ENCODE results near the gene GDPD4.

GDPD4 gene

DNA sequence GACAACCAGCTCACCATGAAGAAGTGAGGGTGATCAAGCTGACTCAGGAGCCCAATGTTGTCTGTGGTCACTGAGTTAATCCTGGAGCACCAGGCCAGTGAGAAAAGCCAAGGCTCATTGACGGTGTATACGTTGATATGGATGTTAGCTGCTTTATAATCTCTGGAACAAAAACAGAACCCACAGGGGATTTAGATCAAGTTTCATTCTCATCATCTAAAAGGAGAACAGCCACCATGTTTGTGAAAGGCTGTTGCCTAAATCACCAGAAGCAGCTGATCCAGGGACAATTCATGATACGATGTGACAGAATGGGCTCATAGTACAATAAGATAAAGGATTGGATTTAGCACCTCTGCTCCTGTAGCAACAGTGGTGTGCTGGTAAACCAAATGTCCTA lies 68.5 kb downstream of the GDPD4 start:
- H3K9me3 ChIP-seq (ENCODE audit: severe bottlenecking) = no peaks in the 10 kb centered on the region
- H3K36me3 ChIP-seq = no peaks in the 10 kb centered on the region
- peak; percentile 46 for DNase-seq
- H3K27me3 ChIP-seq (ENCODE audit: insufficient read depth, low read depth, severe bottlenecking) = no peaks in the 10 kb centered on the region
- H3K4me3 ChIP-seq (ENCODE audit: low read depth, low read length) = no peak overlapping the region
- TF ChIP-seq, protein P1, sequence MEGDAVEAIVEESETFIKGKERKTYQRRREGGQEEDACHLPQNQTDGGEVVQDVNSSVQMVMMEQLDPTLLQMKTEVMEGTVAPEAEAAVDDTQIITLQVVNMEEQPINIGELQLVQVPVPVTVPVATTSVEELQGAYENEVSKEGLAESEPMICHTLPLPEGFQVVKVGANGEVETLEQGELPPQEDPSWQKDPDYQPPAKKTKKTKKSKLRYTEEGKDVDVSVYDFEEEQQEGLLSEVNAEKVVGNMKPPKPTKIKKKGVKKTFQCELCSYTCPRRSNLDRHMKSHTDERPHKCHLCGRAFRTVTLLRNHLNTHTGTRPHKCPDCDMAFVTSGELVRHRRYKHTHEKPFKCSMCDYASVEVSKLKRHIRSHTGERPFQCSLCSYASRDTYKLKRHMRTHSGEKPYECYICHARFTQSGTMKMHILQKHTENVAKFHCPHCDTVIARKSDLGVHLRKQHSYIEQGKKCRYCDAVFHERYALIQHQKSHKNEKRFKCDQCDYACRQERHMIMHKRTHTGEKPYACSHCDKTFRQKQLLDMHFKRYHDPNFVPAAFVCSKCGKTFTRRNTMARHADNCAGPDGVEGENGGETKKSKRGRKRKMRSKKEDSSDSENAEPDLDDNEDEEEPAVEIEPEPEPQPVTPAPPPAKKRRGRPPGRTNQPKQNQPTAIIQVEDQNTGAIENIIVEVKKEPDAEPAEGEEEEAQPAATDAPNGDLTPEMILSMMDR (IDR thresholded peaks at IDR 0.05; ENCODE audit: low read depth, low read length) = no peak
- no peak overlapping the region for H3K27ac ChIP-seq

DNA sequence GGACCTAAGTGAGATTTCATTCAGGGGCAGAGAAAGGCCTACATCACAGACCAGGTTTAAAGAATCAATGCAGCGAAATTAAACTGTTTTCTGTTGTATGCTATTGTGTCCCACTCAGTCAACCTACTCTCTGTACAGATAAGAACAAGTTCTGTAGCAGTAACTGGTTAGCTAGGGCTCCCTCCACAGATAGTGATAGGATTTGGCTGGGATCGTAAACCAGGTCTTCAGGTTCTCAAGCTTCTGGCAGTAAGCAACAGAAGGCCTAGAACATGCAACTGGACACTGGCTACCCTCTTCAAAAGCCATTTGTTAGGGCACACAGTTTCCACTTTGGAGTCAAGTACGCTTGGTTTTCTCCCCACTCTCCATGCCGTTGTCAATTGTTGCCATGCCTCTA lies 69.2 kb downstream of the GDPD4 start:
- H3K27me3 ChIP-seq (ENCODE audit: insufficient read depth, low read depth, severe bottlenecking) = no peaks in the 10 kb centered on the region
- TF ChIP-seq, protein P1 (IDR thresholded peaks at IDR 0.05; ENCODE audit: low read depth, low read length) = no peak
- no peak for DNase-seq
- H3K36me3 ChIP-seq = peaks cover under 1% of the 10 kb centered on the region; the same call in 1 of the 2 replicates
- H3K4me3 ChIP-seq (ENCODE audit: low read depth, low read length) = no peak overlapping the region
- no peak overlapping the region for H3K27ac ChIP-seq
- H3K9me3 ChIP-seq (ENCODE audit: severe bottlenecking) = no peaks in the 10 kb centered on the region

DNA sequence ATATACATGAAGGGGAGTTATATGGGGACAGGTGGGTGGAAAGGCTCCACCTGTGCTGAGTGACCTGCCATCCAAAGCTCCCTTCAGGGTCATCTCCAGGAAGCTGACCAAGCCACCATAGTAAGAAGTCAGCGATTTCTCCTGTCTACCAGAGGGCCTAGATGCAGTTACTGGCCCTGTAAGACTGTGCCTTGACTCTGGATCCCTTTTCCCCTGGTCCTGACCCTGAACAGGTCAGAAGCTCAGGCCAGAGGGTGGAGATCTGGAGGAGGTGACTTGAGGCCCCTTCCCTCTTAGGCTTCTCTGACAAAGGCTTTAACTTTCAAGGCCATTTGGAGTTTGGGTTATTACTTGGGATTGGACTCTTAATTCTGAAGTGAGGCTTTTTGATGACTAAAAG lies 69.7 kb downstream of the GDPD4 start:
- H3K27me3 ChIP-seq (ENCODE audit: insufficient read depth, low read depth, severe bottlenecking) = no peaks in the 10 kb centered on the region
- no peak overlapping the region for H3K27ac ChIP-seq
- TF ChIP-seq, protein P1 (IDR thresholded peaks at IDR 0.05; ENCODE audit: low read depth, low read length) = no peak
- no peaks in the 10 kb centered on the region for H3K9me3 ChIP-seq (ENCODE audit: severe bottlenecking)
- peaks cover 5% of the 10 kb centered on the region for H3K36me3 ChIP-seq
- DNase-seq = no peak
- no peak overlapping the region for H3K4me3 ChIP-seq (ENCODE audit: low read depth, low read length)

DNA sequence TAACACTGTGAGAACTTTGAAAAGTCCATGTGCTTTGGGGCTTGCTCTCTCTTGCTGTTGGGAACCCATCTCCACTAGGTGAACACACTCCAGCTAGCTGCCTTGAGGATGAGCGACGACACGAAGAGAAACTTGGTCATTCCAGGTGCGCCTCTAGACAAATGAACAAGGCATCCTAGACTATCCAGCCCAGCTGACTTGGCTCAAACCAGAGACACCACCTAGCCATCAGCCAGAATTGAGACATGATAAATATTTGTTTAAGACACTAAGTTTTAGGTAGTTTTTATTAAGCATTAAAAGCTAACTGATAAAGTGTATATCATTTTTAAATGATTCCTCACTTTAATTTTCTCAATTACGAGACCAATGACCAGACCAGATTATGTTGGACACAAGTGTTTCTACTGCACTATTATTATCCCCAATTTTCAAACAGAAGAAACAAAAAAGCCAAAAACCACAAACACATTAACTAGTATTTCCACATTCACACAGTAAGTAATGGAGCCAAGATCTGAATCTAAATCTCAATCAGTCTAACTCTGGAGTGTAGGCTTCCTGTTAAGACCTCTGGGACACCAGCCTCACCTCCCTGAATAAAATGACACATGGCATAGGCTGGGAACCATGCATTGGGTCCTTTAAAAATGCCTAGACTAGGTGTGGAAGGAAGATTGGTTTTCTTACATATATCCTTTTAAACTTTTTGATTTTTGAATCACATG lies 70.4 kb downstream of the GDPD4 start:
- TF ChIP-seq, protein P1 (IDR thresholded peaks at IDR 0.05; ENCODE audit: low read depth, low read length) = no peak
- peaks cover 5% of the 10 kb centered on the region for H3K9me3 ChIP-seq (ENCODE audit: severe bottlenecking)
- H3K27ac ChIP-seq = peak overlapping the region; percentile 54
- no peak overlapping the region for H3K4me3 ChIP-seq (ENCODE audit: low read depth, low read length)
- DNase-seq = no peak
- no peaks in the 10 kb centered on the region for H3K27me3 ChIP-seq (ENCODE audit: insufficient read depth, low read depth, severe bottlenecking)
- H3K36me3 ChIP-seq = peaks cover 13% of the 10 kb centered on the region

DNA sequence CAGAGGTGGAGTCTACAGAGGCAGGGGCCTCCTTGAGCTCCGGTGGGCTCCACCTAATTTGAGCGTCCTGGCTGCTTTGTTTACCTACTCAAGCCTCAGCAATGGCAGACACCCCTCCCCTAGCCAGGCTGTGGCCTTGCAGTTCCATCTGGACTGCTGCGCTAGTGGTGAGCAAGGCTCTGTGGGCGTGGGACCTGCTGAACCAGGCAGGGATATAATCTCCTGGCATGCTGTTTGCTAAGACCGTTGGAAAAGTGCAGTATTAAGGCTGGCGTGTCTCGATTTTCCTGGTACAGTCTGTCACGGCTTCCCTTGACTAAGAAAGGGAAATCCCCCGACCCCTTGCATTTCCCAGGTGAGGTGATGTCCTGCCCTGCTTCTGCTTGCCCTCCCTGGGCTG lies 77.7 kb downstream of the GDPD4 start:
- TF ChIP-seq, protein P1 (IDR thresholded peaks at IDR 0.05; ENCODE audit: low read depth, low read length) = no peak
- Histone ChIP-seq H3K4me3 (ENCODE audit: low read depth, low read length) (no peak overlapping the region), H3K36me3 (peaks cover 47% of the 10 kb centered on the region), H3K27ac (peak overlapping the region; percentile 87), H3K27me3 (ENCODE audit: insufficient read depth, low read depth, severe bottlenecking) (no peaks in the 10 kb centered on the region), H3K9me3 (ENCODE audit: severe bottlenecking) (peaks cover 5% of the 10 kb centered on the region)
- peak; percentile 89 for DNase-seq

DNA sequence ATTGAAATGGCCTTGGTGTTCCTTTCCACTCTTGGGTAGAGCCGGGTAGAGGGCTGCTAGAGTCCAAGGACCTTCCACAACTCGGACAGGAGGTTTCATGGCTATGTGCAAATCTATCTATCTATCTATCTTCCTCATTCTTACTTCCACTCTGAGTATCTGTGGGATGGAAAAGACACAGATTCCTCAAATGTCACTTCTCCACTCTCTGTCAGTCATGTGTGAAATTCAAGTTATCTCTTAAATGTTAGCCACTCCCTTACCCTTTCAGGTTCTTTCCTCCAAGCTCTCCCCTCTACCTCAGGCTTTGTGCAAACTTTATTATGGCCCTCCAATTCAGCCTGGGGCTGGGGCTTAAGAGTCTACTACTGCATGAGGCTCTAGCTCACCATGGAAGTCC lies 84.3 kb downstream of the GDPD4 start:
- Histone ChIP-seq H3K27ac (no peak overlapping the region), H3K4me3 (ENCODE audit: low read depth, low read length) (no peak overlapping the region), H3K9me3 (ENCODE audit: severe bottlenecking) (no peaks in the 10 kb centered on the region), H3K36me3 (peaks cover 57% of the 10 kb centered on the region), H3K27me3 (ENCODE audit: insufficient read depth, low read depth, severe bottlenecking) (no peaks in the 10 kb centered on the region)
- DNase-seq = no peak
- TF ChIP-seq, protein P1 (IDR thresholded peaks at IDR 0.05; ENCODE audit: low read depth, low read length) = no peak

All from WERI-Rb-1 (cell line).